GM04504 (cell line): ENCODE measurements around the gene SPRY1.

ENCODE experiments used
- DNase-seq: peaks from one replicate; pipeline ENCODE4 v3.0.0-alpha.2; 2012; ENCODE audit warnings: low read depth

SPRY1 gene

GRCh38 chr4:123444290-123444731 is 47.7 kb downstream of the SPRY1 start:
- no peak for DNase-seq

GRCh38 chr4:123446865-123447474 is 50.4 kb downstream of the SPRY1 start:
- no peak for DNase-seq

- no peak for DNase-seq
Measured at GRCh38 chr4:123449362-123449761, 52.8 kb downstream of the SPRY1 start.

GRCh38 chr4:123449780-123450179 is 53.2 kb downstream of the SPRY1 start:
- DNase-seq = no peak

GRCh38 chr4:123450393-123450792 is 53.8 kb downstream of the SPRY1 start:
- DNase-seq = no peak

GRCh38 chr4:123452616-123453015 is 56.0 kb downstream of the SPRY1 start:
- DNase-seq = peak; percentile 67

- DNase-seq = no peak
Measured at GRCh38 chr4:123453061-123453680, 56.6 kb downstream of the SPRY1 start.
